Thyroid gland (tissue), 4 donors: Measurements from ENCODE around the gene ZGPAT.

Experiments
- CTCF ChIP-seq, 6 experiments: fragments of 200-600 bp in 3 of 6; fragments of 450-650 bp in 3 of 6; sonication (generic) in 3 of 6; IDR thresholded peaks; one replicate each; pipeline ENCODE4 v1.5.1; 2016 to 2019; ENCODE audit warnings: antibody characterized with exemption in 6 of 6, mild to moderate bottlenecking in 2 of 6, inconsistent platforms in 1 of 6, moderate library complexity in 1 of 6
- POLR2A ChIP-seq, 2 donors: fragments of 450-650 bp; IDR thresholded peaks; one replicate each; pipeline ENCODE4 v1.6.1; 2017; ENCODE audit warnings: antibody characterized with exemption in 2 of 2, mild to moderate bottlenecking in 2 of 2, moderate library complexity in 1 of 2

GRCh38 chr20:63672666-63673065 lies 35.2 kb upstream of the ZGPAT start:
- TF ChIP-seq CTCF (IDR thresholded peaks at IDR 0.05) (no peak), POLR2A (IDR thresholded peaks at IDR 0.05) (no peak)
